ENCODE measurements around the gene PDK2.
"Not testable (repeated sequence)": the region's sequence is repeated elsewhere in the genome, so short reads cannot be mapped to it uniquely, and the experiment has no call there.

PDK2 gene

DNA sequence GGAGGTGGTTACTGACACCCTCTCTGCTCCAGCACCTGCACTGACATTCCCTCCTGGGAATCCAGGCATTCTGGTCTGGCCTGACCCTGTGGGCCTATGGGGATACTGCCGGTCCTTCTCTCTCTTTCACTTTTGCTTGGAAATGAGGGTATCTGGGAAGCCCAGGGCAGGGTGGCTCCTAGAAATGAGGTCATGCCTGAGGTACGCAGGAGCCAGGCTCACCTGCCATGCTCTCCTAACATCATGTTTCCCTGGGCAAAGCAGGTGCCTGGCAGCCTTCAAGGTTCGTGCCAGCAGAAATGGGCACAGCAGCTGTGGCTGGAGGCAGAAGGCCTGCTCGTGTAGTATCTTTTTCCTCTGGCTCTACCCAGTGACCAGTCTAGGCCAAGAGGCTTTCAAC is 35.9 kb upstream of the PDK2 start:
- no peak for DNase-seq

GRCh38 chr17:50059759-50060273 is 35.3 kb upstream of the PDK2 start:
- DNase-seq, result no peak

DNA sequence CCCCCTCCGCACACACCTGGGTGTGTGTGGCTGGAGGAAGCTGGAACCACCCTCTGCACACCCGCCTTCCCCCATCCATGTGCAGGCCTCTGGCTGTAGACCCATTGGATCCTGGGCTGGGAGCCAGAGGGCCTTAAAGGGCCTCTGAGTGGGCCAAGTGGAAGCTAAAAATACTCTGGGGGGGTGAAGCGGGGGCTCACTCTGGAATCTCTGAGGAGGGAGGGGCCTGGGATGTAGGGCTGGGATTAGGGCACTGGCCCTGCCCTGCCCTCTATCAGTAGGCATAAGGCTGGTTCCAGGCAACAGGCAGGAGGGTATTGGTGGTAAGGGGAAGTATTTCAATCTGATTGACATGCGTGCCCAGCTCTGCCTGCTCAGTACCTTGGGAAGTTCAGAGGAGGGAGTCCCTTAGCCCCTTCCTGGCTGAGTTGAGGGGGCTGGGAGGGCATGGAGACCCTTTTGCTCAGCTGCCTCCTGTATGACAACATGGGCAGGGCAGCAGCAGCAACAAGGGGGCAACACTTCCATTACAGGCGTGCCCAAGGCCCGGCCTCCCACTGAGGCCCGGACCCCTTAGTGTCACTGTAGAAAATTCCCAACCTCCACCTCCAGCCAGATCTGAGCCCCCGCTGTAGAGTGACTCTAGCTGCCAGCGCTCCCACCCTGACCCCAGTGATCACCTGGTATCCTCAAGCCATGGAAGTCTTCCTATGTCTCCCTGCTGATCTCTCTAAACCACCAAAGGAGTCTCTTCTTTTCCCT is 34.0 kb upstream of the PDK2 start:
- no peak for DNase-seq

DNA sequence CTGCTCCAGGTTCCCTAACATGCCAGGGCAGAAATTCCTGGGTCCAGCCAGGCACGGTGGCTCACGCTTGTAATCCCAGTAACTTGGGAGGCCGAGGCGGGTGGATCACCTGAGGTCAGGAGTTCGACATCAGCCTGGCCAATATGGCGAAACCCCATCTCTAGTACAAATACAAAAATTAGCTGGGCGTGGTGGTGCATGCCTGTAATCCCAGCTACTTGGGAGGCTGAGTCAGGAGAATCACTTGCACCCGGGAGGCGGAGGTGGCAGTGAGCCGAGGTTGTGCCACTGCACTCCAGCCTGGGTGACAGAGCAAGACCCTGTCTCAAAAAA is 33.5 kb upstream of the PDK2 start:
- DNase-seq, result not testable (repeated sequence)

- DNase-seq, result no peak
Observed at GRCh38 chr17:50062293-50063243, 32.6 kb upstream of the PDK2 start.

DNA sequence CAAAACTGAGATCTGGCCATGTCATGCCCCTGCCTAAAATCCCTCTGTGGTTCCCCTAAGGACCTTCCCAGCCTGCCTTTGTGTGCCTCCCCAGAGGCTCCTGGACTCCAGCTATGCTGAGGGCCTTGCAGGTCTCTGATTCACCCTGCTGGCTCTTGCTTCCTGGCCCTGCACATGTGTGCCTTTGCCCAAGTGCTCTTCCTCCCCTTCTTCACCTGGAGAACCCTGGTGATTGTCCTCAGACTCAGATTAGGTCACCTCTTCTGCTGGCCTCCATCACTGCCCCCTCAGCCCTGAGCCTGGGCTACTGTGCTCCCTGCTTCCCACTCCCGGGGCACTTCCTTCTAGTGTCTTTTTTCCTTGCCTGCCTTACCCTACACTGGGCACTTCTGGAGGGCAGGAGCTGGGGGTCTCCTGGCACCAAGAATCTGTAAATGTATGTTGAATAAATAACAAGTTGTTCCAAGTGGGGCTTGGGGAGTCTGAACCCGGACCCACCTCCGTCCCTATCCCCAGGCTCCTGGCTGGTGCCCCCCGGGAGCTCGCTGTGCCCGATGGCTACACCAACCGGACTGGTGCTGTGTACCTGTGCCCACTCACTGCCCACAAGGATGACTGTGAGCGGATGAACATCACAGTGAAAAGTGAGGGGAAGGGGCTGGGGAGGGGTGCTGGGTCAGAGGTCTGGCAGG is 31.4 kb upstream of the PDK2 start:
- DNase-seq, result no peak

DNA sequence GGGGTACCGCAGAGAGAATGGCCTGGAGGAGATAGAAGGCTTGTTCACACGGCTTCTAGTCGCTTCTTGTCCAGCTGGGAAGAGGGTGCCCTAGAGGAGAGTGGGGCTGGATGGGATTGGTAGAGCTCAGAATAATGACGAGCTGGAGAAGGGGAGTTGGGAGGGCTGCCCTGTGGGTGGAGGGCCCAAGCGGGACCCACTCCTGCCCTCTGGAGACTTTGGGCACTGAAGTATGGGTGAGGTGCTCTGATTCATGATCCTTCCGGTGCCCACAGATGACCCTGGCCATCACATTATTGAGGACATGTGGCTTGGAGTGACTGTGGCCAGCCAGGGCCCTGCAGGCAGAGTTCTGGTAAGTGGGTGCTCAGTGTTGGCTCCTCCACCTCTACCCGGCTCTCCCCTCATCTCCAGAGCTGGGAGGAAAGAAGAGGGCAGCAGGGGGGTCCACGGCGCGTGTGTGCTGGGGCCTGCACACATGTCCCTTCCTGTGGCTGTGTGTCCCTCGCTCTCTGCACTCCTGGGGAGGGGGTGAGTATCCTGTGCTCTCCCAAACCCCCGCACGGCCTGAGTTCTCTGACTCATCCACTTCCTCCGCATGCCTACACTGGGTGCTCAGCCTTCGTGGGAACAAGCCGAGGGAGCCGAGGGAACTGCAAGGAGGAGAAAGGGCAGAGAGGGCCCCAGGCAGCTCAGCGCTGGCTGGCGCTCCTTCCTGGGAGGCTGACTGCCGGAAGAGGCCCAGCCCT is 30.7 kb upstream of the PDK2 start:
- DNase-seq, result no peak

DNA sequence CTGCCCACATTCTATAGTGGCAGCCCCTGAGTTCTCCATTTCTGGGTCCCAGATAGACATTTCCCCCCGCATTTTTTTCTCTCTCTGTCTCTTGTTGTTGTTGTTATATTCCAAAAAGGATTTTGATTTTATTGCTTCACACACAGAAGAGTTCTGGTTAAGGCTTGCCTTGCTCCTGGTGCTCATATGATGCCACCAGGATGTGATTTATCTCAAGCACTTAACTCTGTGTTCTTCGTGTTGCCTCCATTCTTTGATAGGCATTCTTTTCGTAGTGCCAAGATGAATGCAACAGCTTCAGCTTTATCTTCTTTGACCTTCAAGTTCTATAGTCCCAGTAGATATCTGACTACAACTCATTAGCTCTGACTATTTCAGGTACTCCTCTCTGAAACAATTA is 30.1 kb upstream of the PDK2 start:
- no peak for DNase-seq

- no peak for DNase-seq
Observed at GRCh38 chr17:50066995-50067394, 28.2 kb upstream of the PDK2 start.

DNA sequence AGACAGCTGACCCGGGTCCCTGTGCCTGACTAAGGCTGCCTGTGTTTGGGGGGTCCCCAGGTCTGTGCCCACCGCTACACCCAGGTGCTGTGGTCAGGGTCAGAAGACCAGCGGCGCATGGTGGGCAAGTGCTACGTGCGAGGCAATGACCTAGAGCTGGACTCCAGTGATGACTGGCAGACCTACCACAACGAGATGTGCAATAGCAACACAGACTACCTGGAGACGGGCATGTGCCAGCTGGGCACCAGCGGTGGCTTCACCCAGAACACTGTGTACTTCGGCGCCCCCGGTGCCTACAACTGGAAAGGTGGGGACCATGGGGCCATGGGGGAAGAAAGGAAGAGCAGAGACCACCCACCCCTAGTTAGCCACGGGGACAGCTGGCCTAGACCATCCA is 27.2 kb upstream of the PDK2 start:
- no peak for DNase-seq

DNA sequence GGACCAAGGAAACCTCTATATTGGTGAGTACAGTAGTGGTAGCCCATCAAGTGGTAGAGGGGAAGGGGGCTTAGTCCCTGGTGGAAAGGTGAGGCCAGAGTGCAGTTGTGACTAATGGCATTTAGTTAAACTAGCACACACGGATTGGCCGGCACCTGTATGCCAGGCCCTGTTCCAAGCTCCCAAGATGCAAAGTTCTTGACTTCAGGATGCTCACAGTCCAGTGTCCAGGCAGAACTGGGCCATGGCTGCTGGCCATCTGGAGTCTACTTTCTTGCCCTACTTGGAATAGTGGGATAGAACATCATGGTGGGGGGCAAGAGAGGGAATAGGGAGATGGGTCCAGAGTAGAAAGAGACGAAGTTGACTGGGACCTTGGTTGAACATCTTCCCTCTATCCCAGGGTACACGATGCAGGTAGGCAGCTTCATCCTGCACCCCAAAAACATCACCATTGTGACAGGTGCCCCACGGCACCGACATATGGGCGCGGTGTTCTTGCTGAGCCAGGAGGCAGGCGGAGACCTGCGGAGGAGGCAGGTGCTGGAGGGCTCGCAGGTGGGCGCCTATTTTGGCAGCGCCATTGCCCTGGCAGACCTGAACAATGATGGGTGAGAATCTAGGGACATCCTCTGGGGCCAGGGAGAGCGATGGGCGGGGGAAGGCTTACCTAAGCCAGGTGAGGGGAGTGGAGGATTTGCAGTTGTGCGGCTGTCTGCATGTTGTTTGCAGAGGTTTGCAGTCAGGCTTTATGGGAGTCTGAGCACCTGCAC is 24.1 kb upstream of the PDK2 start:
- DNase-seq, result no peak

GRCh38 chr17:50071692-50072091 is 23.5 kb upstream of the PDK2 start:
- no peak for DNase-seq

GRCh38 chr17:50072130-50072529 is 23.0 kb upstream of the PDK2 start:
- no peak for DNase-seq

- DNase-seq, result no peak
Observed at GRCh38 chr17:50072925-50073324, 22.2 kb upstream of the PDK2 start.

DNA sequence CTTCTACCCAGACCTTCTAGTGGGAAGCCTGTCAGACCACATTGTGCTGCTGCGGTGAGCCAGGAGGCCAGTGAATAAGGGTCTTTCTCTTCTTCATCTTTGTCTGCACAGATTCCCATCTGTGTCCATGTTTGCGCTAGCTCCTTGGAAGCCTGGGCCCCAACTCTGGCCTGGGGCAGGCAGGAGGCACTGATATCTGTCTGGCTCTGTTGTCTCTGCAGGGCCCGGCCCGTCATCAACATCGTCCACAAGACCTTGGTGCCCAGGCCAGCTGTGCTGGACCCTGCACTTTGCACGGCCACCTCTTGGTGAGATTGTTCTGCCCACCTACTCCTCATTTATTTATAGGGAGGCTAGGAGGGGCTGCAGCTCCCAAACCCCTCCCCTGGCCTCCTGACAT is 20.9 kb upstream of the PDK2 start:
- DNase-seq, result no peak

DNA sequence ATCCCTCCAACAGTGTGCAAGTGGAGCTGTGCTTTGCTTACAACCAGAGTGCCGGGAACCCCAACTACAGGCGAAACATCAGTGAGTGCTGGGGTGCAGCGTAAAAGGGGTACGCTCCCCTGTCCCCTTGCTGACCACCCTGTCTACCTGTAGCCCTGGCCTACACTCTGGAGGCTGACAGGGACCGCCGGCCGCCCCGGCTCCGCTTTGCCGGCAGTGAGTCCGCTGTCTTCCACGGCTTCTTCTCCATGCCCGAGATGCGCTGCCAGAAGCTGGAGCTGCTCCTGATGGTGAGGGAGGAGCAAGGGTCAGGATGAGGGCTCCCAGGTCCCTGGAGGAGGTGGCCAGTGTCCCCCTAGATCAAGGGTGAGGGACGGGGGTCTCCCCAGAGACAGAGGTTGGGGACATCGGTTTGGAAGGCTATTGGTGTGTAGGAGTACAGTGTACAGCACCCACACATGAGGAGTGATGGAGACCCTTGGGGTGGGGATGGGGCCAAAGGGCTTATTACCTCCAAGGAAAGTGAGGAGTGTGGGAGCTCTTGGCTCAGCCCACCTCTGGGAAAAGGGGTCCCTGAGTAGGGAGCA is 19.6 kb upstream of the PDK2 start:
- DNase-seq, result no peak

DNA sequence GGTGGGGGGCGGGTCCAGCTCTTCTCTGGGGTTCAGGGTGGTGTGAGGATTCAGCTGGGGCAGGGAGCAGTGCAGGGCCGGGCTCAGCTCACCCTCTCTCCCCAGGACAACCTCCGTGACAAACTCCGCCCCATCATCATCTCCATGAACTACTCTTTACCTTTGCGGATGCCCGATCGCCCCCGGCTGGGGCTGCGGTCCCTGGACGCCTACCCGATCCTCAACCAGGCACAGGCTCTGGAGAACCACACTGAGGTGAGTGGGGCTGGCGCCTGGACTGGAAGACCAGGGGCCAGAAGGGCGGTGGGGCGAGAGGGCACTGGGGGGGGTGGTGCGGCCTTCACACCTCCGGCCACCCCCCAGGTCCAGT is 18.9 kb upstream of the PDK2 start:
- no peak for DNase-seq

- no peak for DNase-seq
Observed at GRCh38 chr17:50076591-50077235, 18.4 kb upstream of the PDK2 start.

- DNase-seq, result no peak
Observed at GRCh38 chr17:50078430-50078829, 16.7 kb upstream of the PDK2 start.

DNA sequence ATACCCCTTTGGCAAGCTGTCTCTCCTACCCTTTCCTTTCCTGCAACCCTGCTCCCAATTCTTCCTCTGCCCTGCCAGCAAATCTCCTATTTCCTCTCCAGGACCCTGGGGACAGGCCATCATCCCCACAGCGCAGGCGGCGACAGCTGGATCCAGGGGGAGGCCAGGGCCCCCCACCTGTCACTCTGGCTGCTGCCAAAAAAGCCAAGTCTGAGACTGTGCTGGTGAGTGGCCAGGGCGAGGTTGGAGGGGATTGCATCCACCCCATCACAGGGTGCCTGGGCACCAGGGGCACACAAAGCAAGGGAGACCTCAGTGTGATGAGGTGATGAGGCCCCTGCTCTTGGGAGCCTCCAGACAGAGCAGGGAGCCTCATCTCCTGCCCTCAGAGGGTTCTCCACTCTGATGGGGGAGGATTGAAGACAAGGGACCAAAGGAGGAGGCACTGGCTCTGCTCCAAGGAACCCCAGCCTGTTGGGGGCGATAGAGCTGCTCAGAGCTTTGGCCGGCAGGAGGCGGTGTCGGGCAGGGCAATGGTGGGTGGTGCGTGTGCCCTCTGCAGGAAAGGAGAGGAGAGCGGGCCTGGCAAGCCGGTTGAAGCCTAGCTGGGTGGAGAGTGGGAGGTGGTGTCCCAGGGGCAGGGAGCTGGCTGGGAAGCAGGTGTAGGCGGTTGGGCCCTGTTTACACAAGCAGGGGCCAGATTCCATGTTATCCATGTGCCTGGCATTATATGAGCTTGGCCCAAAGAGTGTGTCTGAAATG is 15.6 kb upstream of the PDK2 start:
- DNase-seq, result no peak

Measured in cortex of kidney (tissue), 1 donor.